Measurements from ENCODE around the gene NFIA. TPM values are rescaled to one million over a fixed set of nuclear protein-coding genes. Genes with fewer than 3 reads are reported as not detected.
A peak's percentile ranks its signal among the peaks of the same experiment; 100 is the strongest.
"Not testable (repeated sequence)": the region's sequence is repeated elsewhere in the genome, so short reads cannot be mapped to it uniquely, and the experiment has no call there.

The NFIA gene
- total and polyA plus RNA-seq, 9 of the 15 experiments (the other 6 are each of a cell fraction or from before 2014, with no cell fraction given) = 5.3 to 24.9 (median 9.8) TPM

DNA sequence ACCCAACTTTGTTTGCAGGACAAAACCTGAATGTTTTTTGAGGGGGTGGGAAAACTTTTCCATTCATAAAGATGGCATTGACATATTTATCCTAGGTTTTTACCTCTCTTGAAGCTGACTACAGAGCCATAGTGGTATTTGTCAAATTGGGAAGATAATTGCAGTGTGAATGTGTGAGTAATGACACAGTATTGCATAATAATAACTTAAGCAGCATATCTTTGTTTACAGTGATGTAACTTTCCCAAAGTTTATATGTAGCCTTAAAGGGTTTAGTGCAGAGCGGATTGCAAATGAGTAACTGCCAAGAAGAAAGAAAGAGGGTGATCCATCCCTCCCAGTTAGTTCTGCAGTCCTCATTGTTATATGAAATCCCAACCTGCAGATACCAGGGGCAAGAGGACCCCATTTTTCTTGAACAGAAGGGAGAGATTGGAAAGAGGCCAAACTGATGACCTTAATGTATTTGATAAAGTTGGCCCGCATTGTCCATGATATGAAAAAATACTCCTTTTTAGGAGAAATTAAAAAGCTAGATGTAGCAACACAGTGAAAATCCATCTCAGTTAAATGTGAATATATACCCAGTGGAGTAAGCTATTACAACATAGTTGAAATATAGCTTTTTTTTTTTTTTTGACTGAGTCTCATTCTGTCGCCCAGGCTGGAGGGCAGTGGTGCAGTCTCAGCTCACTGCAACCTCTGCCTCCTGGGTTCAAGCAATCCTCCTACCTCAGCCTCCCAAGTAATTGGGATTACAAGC is 23.7 kb upstream of the NFIA start (continued):
- TF ChIP-seq CEBPG (CRISPR knock-in tag; IDR thresholded peaks at IDR 0.05) (peak; percentile 89), CEBPG (tag; conservative IDR thresholded peaks at IDR 0.05 in 1 of 2, IDR thresholded peaks at IDR 0.05 in 1 of 2) (peak; percentile 97 to 99), SREBF1 (IDR thresholded peaks at IDR 0.05; ENCODE audit: borderline replicate concordance, low read depth, low read length) (no peak), CREB1 (IDR thresholded peaks at IDR 0.05) (no peak), CREB1 (CRISPR knock-in tag; IDR thresholded peaks at IDR 0.05) (0 out of 2 replicates have a peak, but pooled peaks have one; percentile 32), NR2C1 (IDR thresholded peaks at IDR 0.05) (no peak), NR2C1 (tag; IDR thresholded peaks at IDR 0.05) (peak; percentile 25; the same call in 1 of the 2 replicates), MAFG (tag; conservative IDR thresholded peaks at IDR 0.05) (no peak), SMARCC2 (IDR thresholded peaks at IDR 0.05; ENCODE audit: low read depth) (no peak), ZNF253 (CRISPR knock-in tag; conservative IDR thresholded peaks at IDR 0.05) (no peak)

GRCh38 chr1:61061601-61062000 is 20.8 kb upstream of the NFIA start:
- TF ChIP-seq CC2D1A (IDR thresholded peaks at IDR 0.05) (0 out of 2 replicates have a peak, but pooled peaks have one; percentile 17), MAFG (tag; conservative IDR thresholded peaks at IDR 0.05) (peak; percentile 91), ZNF384 (IDR thresholded peaks at IDR 0.05; ENCODE audit: low read depth, low read length) (peak; percentile 36), MAFF (IDR thresholded peaks at IDR 0.05; ENCODE audit: low read length) (peak; percentile 88), C11orf30 (IDR thresholded peaks at IDR 0.05; ENCODE audit: low read depth) (peak; percentile 94), ZNF316 (IDR thresholded peaks at IDR 0.05) (peak; percentile 98), MAFK (IDR thresholded peaks at IDR 0.05; ENCODE audit: low read length) (peak; percentile 89)
- H3K27ac ChIP-seq (ENCODE audit: extremely low read depth, low read depth, low read length); in situ Hi-C loops (cut with MboI); ATAC-seq; FAIRE-seq; POLR2A ChIA-PET; H3K9ac ChIP-seq (ENCODE audit: insufficient read depth in 1 of 2, low read depth in 2 of 2, low read length in 2 of 2); CTCF ChIA-PET (ENCODE audit: low intra/inter-chr PET ratio); H3K4me3 ChIP-seq; H3K79me2 ChIP-seq (ENCODE audit: control insufficient read depth, insufficient read depth, low read length); BruUV-seq (replicated peaks); intact Hi-C loops (cut with micrococcal nuclease); DNase-seq (ENCODE audit: extremely low read depth in 1 of 4, low spot score in 3 of 4); H4K20me1 ChIP-seq (replicated peaks; ENCODE audit: control insufficient read depth, insufficient read depth, low read length); H3K4me2 ChIP-seq (ENCODE audit: insufficient read depth, low read length); H3K9me3 ChIP-seq (replicated peaks; ENCODE audit: control insufficient read depth, insufficient read depth, low read depth, low read length); H3K36me3 ChIP-seq (ENCODE audit: control insufficient read depth, insufficient read depth, low read length); H3K9me1 ChIP-seq (ENCODE audit: control insufficient read depth, insufficient read depth, low read length); H3K27me3 ChIP-seq (ENCODE audit: control insufficient read depth in 2 of 2, insufficient read depth in 2 of 2, low read length in 2 of 2): not testable (repeated sequence)
- 96% methylated on average over 3 of the region's 4 CpGs for WGBS (ENCODE audit: insufficient coverage, low coverage, missing lambda C conversion rate)
- H2AFZ ChIP-seq (ENCODE audit: low read depth, low read length) = peak overlapping the region; percentile 6; the same call in 1 of the 2 replicates
- H3K4me1 ChIP-seq (replicated peaks in 1 of 2; ENCODE audit: control insufficient read depth in 2 of 2, insufficient read depth in 2 of 2, low read length in 2 of 2) = peaks cover 9 to 13% of the 10 kb centered on the region in 2 experiments; a peak in 4 of 5 replicates
